Muscle of leg (tissue), 11 donors: ENCODE measurements around the gene RDH8. TPM values are rescaled to one million over a fixed set of nuclear protein-coding genes. Genes with fewer than 3 reads are reported as not detected.

Experiments
- DNase-seq: peaks from one replicate; pipeline ENCODE4 v3.0.0; 2013
- H3K27ac ChIP-seq: one replicate; pipeline ENCODE4 v1.5.1; 2013; ENCODE audit warnings: mild to moderate bottlenecking, low read length, control low read depth
- H3K27me3 ChIP-seq: one replicate; pipeline ENCODE4 v1.6.1; 2013; ENCODE audit warnings: low read length; ENCODE audit not compliant: control insufficient read depth, insufficient read depth
- H3K36me3 ChIP-seq: one replicate; pipeline ENCODE4 v1.6.1; 2013; ENCODE audit warnings: low read length; ENCODE audit not compliant: control insufficient read depth, insufficient read depth
- H3K4me1 ChIP-seq: one replicate; pipeline ENCODE4 v1.6.1; 2013; ENCODE audit warnings: low read length; ENCODE audit not compliant: control insufficient read depth, insufficient read depth
- H3K4me3 ChIP-seq: one replicate; pipeline ENCODE4 v1.5.1; 2013; ENCODE audit warnings: low read length, control low read depth
- H3K9me3 ChIP-seq: replicated peaks from 2 replicates; pipeline ENCODE4 v1.6.1; 2013; ENCODE audit warnings: low read depth, low read length; ENCODE audit not compliant: control insufficient read depth
- WGBS: methylation state at CpG from one replicate; pipeline ENCODE4 v1.1.5; 2013; ENCODE audit warnings: missing lambda C conversion rate; ENCODE audit not compliant: insufficient coverage; 5-methylcytosine and 5-hydroxymethylcytosine counted together
- polyA plus RNA-seq, 8 donors: library from polyadenylated mRNA; unstranded; fragments of 120-200 nt; gene quantifications; one replicate each; pipeline versions ENCODE4 v1.2.1 to v1.2.3, GENCODE V29; 2013; ENCODE audit warnings: inconsistent platforms in 1 of 8, low replicate concordance in 1 of 8; ENCODE audit not compliant: insufficient read length in 8 of 8, insufficient read depth in 1 of 8
- total RNA-seq: library from RNA; stranded (reverse); fragments of 120-200 nt; gene quantifications from one replicate; pipeline ENCODE4 v1.2.4, GENCODE V29; 2013

The RDH8 gene
- total and polyA plus RNA-seq, 9 donors, result not detected

DNA sequence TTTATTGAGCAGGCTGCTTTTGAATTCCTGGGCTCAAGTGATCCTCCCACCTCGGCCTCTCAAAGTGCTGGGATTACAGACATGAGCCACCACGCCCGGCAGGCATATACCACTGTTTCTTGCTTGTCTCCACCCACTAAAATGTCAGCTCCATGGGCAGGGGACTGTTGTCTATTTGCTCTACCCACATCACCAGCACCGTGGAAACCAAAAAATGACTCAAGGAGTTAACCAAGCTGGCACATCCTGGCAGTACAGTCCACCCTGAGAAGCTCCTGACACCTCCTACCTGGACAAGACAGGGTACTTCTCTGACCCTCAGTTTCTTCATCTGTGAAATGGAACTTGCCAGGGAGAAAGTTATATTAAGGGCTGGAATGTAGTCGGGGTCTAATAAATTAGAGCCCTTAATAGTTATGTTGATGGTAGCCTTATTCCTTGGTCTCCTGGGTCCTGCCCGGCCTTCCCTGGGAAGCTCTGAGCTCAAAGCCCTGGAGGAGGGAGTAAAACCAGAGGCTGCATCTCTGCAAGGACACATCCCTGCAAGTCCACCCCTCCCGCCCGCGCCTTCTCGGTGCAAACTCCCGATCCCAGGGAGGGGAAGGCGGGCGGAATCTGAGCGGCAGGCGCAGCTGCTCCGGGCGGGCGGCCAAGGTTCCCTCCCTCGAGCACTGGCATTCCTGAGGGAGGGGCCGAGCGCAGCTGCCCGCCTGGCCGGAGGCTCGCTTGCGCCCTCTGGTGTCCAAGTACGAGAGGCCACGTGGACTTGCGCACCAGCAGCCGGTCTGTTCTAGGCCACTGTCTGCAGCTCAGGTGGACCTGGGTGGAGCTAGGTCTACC lies 14.1 kb downstream of the RDH8 start:
- Histone ChIP-seq H3K27me3 (peaks cover 5% of the 10 kb centered on the region), H3K27ac (peak overlapping the region; percentile 7)

DNA sequence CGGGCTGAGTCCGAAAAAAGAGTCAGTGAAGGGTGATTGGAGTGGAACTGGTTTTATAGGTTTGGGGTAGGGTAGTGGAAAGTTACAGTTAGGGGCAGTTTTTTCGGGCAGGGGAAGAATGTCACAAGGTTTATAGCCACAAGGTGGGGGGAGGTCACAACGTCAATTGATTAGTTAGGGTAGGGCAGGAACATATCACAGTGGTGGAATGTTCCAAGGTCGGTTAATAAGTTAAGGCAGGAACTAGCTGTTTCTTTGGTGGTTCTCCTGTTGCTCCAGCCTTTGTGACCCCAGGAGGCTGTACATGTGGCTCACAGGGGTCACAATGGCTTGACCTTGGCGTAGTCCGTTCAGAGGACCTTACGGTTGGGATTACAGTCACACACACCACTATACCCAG lies 20.3 kb downstream of the RDH8 start:
- 50% methylated on average over 5 of the region's 8 CpGs for WGBS
- peaks cover 19% of the 10 kb centered on the region for H3K27me3 ChIP-seq

More for the DNA sequence above, 14.1 kb downstream of the RDH8 start:
- peaks cover 6% of the 10 kb centered on the region for H3K4me1 ChIP-seq
- H3K4me3 ChIP-seq, result no peak overlapping the region
- no peaks in the 10 kb centered on the region for H3K9me3 ChIP-seq
- no peaks in the 10 kb centered on the region for H3K36me3 ChIP-seq
- 1% methylated on average over 21 of the region's 29 CpGs for WGBS
- peak; percentile 97 for DNase-seq

DNA sequence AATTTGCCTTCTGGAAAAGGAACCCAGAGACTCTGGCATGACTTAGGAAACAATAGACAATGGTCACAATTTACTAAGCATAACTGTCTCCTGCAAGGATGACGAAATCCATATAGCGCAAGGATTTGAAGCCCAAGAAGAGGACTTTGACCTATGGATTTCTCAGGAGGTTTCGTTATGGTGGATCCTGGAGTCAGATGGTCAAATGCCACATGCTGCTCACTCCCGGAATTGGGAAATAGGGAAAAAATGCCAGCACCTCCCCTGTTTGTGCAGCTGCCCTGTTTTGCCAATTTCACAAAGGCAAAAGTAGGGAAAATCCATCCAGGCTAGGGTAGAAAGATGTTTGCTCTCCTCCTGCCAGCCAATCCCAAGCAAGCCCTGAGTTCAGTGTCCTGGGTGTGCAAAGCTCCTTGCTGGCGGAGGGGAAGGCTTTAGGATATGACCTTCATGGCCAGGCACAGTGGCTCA lies 23.4 kb downstream of the RDH8 start:
- Histone ChIP-seq H3K36me3 (no peaks in the 10 kb centered on the region), H3K4me1 (no peaks in the 10 kb centered on the region), H3K27me3 (peaks cover 19% of the 10 kb centered on the region), H3K9me3 (peaks cover 16% of the 10 kb centered on the region), H3K27ac (no peak overlapping the region), H3K4me3 (no peak overlapping the region)
- WGBS, result no CpG with 5 or more reads among the region's 5 CpGs
- no peak for DNase-seq

More for the DNA sequence above, 20.3 kb downstream of the RDH8 start:
- no peak for DNase-seq
- Histone ChIP-seq H3K27ac (no peak overlapping the region), H3K9me3 (no peaks in the 10 kb centered on the region), H3K36me3 (no peaks in the 10 kb centered on the region), H3K4me3 (no peak overlapping the region), H3K4me1 (no peaks in the 10 kb centered on the region)

DNA sequence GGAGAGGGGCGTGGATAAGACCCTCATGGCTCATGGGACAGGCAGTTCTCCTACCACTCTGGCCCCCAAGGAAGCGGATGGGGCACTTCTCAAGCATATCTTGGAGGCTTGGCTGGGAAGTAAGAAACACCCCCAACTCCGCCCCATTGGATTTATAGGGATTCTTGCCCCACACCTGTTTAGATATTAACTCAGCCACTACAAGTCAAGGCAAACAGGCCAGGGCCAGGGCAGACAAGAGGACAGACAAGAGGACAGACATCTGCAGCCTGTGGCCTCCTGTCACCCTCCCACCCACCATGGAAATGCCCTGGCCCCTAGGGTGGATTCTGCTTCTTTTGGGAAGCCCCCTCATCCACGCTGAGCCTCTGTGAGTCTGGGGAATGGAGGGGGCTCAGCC lies 24.1 kb downstream of the RDH8 start:
- Histone ChIP-seq H3K27me3 (peaks cover 15% of the 10 kb centered on the region), H3K36me3 (no peaks in the 10 kb centered on the region), H3K4me1 (no peaks in the 10 kb centered on the region), H3K4me3 (no peak overlapping the region), H3K27ac (no peak overlapping the region), H3K9me3 (peaks cover 23% of the 10 kb centered on the region)
- DNase-seq, result no peak
- WGBS, result no CpG with 5 or more reads among the region's 4 CpGs

DNA sequence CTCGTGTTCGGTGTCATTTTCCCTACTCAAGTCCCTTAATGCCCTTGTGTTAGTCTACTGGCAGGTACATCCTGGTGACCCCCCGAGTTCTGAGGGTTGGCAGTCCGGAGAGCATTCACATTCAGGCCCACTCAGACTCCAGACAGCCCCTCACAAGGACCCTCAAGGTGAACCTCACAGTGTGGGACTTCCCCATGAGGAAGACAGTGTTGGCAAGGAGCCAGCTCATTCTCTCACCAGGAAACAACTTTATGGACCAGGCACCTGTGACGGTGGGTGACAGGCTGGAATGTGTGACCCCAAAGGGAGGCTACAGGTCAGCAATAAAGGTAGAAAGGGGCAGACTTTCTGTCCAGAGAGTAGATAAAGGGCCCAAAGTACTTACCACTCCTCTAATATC lies 24.5 kb downstream of the RDH8 start:
- H3K4me1 ChIP-seq, result no peaks in the 10 kb centered on the region
- no peak overlapping the region for H3K27ac ChIP-seq
- H3K4me3 ChIP-seq, result no peak overlapping the region
- 20% methylated on average over 2 of the region's 5 CpGs for WGBS
- no peaks in the 10 kb centered on the region for H3K36me3 ChIP-seq
- no peak for DNase-seq
- H3K27me3 ChIP-seq, result peaks cover 11% of the 10 kb centered on the region
- peaks cover 27% of the 10 kb centered on the region for H3K9me3 ChIP-seq

DNA sequence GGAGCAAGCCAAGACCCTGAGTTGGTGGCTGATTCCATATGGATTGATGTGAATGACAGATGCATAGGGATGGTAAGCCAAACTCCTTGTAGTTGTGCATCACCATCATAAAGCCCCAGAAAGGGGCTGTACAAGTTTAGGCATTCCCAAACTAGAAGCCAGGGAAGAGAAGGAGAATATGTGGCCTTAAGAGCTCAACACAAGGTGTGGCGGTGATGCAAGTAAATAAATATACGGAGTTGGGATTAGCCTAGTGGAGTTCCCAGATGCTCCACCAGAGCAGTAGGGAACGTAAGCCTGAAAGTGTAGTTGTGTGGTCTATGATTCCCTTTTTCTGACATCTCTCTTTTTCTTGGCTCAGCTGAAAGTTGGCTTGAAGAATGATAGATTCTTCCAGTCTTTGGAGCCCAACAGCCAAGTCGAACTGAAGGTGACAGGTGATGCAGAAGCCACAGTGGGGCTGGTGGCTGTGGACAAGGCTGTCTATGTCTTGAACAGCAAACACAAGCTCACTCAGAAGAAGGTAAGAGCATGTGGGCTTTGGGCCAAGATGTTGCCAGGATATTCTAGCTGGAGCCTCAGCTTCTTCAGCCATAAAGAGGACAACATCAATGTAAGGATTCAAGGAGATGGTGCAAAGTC lies 30.1 kb downstream of the RDH8 start:
- DNase-seq, result peak; percentile 16
- H3K36me3 ChIP-seq, result no peaks in the 10 kb centered on the region
- peaks cover 54% of the 10 kb centered on the region for H3K9me3 ChIP-seq
- H3K27me3 ChIP-seq, result no peaks in the 10 kb centered on the region
- H3K27ac ChIP-seq, result no peak overlapping the region
- no peak overlapping the region for H3K4me3 ChIP-seq
- WGBS, result 66% methylated on average over 3 of the region's 4 CpGs
- H3K4me1 ChIP-seq, result no peaks in the 10 kb centered on the region

DNA sequence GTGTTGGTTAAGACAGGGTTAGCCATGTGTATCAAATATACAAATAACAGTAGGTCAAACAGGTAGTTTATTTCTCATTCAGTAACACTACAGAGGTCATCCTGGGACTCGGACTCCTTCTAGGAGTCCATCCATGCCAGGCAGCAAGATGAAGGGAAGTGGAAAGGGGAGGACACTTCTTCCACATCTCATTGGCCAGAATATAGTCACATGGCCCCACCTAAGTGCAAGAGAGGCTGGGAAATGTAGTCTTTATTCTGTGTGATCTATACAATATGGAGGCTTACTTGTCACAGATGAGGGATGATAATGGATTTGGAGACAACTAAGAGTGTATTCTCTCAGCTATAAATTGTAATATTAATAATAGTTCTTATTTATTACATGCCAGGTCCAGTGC lies 31.1 kb downstream of the RDH8 start:
- peaks cover 51% of the 10 kb centered on the region for H3K9me3 ChIP-seq
- H3K27ac ChIP-seq, result no peak overlapping the region
- WGBS, result no CpG with 5 or more reads among the region's 1 CpG
- no peak for DNase-seq
- H3K27me3 ChIP-seq, result no peaks in the 10 kb centered on the region
- no peaks in the 10 kb centered on the region for H3K36me3 ChIP-seq
- H3K4me1 ChIP-seq, result no peaks in the 10 kb centered on the region
- H3K4me3 ChIP-seq, result no peak overlapping the region

DNA sequence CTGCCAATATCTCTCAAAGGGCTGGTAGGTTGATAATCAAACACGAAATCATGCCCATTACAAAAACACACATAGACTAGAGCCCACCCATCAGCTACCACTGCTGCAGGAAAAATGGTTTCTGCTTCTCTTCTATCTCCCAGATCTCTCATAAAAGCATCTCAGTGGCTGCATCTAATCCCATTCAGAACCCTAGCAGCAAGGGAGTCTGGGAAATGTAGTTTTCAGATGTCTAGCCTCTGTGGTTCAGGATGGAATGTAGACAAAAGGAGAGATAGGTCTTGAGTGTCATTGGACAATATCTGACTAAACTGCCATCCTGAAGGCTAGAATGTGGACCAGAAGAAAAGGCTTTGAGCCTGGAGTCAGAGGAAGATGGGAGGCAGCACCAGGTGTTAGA lies 32.1 kb downstream of the RDH8 start:
- no peak for DNase-seq
- Histone ChIP-seq H3K36me3 (no peaks in the 10 kb centered on the region), H3K4me3 (no peak overlapping the region), H3K9me3 (peaks cover 50% of the 10 kb centered on the region), H3K27me3 (no peaks in the 10 kb centered on the region), H3K27ac (no peak overlapping the region), H3K4me1 (no peaks in the 10 kb centered on the region)
- WGBS, result no CpG with 5 or more reads among the region's 1 CpG

DNA sequence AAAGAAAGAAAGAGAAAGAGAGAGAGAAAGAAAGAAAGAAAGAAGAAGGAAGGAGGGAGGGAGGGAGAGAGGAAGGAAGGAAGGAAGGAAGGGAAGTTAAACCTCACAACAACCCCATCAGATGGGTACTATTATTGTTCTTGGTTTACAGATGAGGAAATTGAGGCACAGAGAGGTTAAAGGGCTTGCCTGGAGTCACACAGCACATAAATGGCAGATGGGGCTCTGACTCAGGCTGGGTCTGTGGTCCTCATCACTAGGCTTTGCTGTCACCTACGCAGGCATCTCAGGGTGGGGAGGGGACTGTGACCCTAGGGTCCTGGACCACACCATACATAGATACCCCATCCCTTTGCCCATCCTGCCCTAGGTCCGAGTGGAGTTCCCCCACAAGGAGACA lies 36.3 kb downstream of the RDH8 start:
- Histone ChIP-seq H3K4me3 (no peak overlapping the region), H3K27me3 (peaks cover 2% of the 10 kb centered on the region), H3K4me1 (no peaks in the 10 kb centered on the region), H3K27ac (no peak overlapping the region), H3K9me3 (peaks cover 9% of the 10 kb centered on the region), H3K36me3 (no peaks in the 10 kb centered on the region)
- no peak for DNase-seq
- WGBS, result 57% methylated on average over 1 of the region's 2 CpGs

DNA sequence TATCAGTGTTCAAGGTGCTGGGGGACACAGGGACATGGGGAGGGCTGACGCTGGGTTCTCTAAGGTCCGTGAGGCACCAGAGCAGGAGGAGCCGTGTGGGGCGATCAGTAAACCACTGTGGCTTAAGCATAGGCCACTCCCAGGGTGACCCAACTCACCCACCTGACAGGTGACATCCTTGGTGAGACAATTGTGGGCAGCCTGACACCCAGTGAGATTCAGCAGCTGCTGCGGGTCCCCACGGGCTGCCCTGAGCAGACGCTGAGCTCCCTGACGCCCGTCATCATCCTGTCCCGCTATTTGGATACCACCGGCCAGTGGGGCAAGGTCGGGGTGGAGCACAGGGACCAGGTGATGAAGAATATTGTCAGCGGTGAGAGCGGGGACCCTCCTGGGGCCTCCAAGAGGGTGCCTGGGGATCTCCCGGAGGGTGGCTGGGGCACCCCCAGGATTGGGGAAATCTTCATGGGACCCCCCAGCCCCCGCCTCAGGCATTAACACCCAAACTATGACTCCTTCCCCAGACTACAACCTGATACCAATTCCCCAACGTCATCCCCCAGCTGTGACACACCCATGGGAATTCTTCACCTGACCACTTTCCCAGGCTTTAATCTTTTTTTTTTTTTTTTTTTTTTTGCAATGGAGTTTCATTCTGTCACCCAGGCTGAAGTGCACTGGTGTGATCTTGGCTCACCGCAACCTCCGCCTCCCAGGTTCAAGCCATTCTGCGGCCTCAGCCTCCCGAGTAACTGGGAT lies 39.5 kb downstream of the RDH8 start:
- 77% methylated on average over 17 of the region's 21 CpGs for WGBS

More for the DNA sequence above, 39.5 kb downstream of the RDH8 start:
- no peak for DNase-seq
- Histone ChIP-seq H3K9me3 (no peaks in the 10 kb centered on the region), H3K4me3 (no peak overlapping the region), H3K36me3 (no peaks in the 10 kb centered on the region), H3K4me1 (no peaks in the 10 kb centered on the region), H3K27ac (no peak overlapping the region), H3K27me3 (peaks cover 2% of the 10 kb centered on the region)
